SK-N-SH (cell line): ENCODE results near the gene SLC45A3. TPM values are rescaled to one million over a fixed set of nuclear protein-coding genes. Genes with fewer than 3 reads are reported as not detected.

ENCODE experiments used
- CTCF ChIA-PET: fragments of 300-600, 350-600 bp; formaldehyde crosslinking; extraction: SDS; loops from one replicate; lab custom pipeline; 2021; lab: Yijun Ruan, JAX
- POLR2A ChIA-PET: fragments of 350-600 bp; sonication (Branson Sonifier 250); formaldehyde crosslinking; extraction: SDS; loops from one replicate; lab custom pipeline; 2020; ENCODE audit warnings: antibody characterized with exemption, inconsistent platforms; lab: Yijun Ruan, JAX
- DNase-seq: peaks from one replicate; pipeline ENCODE4 v3.0.0; 2012
- H2AFZ ChIP-seq: fragments of 200-600 bp; sonication (generic); 2 replicates; pipeline ENCODE4 v1.8.1; 2016; ENCODE audit warnings: antibody characterized with exemption, mild to moderate bottlenecking, low read depth
- H3F3A ChIP-seq: fragments of 200-600 bp; sonication (generic); replicated peaks from 2 replicates; pipeline ENCODE3; 2016; ENCODE audit warnings: antibody characterized with exemption, mild to moderate bottlenecking; ENCODE audit not compliant: insufficient read depth
- H3K27ac ChIP-seq, 2 experiments: fragments of 200-500 bp in 1 of 2; fragments of 200-600 bp in 1 of 2; sonication (Bioruptor generic) in 1 of 2; sonication (generic), shearing (Covaris generic) in 1 of 2; 2 replicates each; pipeline versions ENCODE4 v1.5.1 to v1.6.1; 2014 to 2016; ENCODE audit warnings: low read depth in 2 of 2, inconsistent platforms in 1 of 2, low read length in 1 of 2, mild to moderate bottlenecking in 1 of 2, mixed read lengths in 1 of 2
- H3K27me3 ChIP-seq: fragments of 200-600 bp; sonication (generic), shearing (Covaris generic); 2 replicates; pipeline ENCODE4 v1.6.1; 2016; ENCODE audit warnings: mixed run types; ENCODE audit not compliant: insufficient read depth
- H3K36me3 ChIP-seq, 2 experiments: fragments of 200-500 bp in 1 of 2; fragments of 200-600 bp in 1 of 2; sonication (Bioruptor generic) in 1 of 2; sonication (generic) in 1 of 2; replicated peaks in 1 of 2; 2 replicates each; pipeline versions ENCODE3 to v1.5.1; 2014 to 2016; ENCODE audit warnings: low read length in 1 of 2, mild to moderate bottlenecking in 1 of 2; ENCODE audit not compliant: insufficient read depth in 2 of 2, control insufficient read depth in 1 of 2
- H3K4me1 ChIP-seq, 2 experiments: fragments of 200-500 bp in 1 of 2; fragments of 200-600 bp in 1 of 2; sonication (Bioruptor generic) in 1 of 2; sonication (generic), shearing (Covaris generic) in 1 of 2; 2 replicates each; pipeline versions ENCODE4 v1.5.1 to v1.6.1; 2014 to 2016; ENCODE audit warnings: low read depth in 1 of 2, low read length in 1 of 2, mixed run types in 1 of 2; ENCODE audit not compliant: insufficient read depth in 2 of 2, control insufficient read depth in 1 of 2
- H3K4me2 ChIP-seq: fragments of 200-600 bp; sonication (generic), shearing (Covaris generic); 2 replicates; pipeline ENCODE4 v1.6.1; 2017; ENCODE audit warnings: mixed run types
- H3K4me3 ChIP-seq, 2 experiments: fragments of 200-500 bp in 1 of 2; fragments of 200-600 bp in 1 of 2; sonication (Bioruptor generic) in 1 of 2; sonication (generic), shearing (Covaris generic) in 1 of 2; 2 replicates each; pipeline versions ENCODE4 v1.5.1 to v1.8.1; 2014 to 2016; ENCODE audit warnings: low read depth in 2 of 2, inconsistent platforms in 1 of 2, low read length in 1 of 2, mild to moderate bottlenecking in 1 of 2, mixed read lengths in 1 of 2, moderate library complexity in 1 of 2
- H3K79me2 ChIP-seq: fragments of 200-600 bp; sonication (generic); 2 replicates; pipeline ENCODE4 v1.8.1; 2017; ENCODE audit warnings: mild to moderate bottlenecking; ENCODE audit not compliant: insufficient read depth
- H3K9ac ChIP-seq: fragments of 200-600 bp; sonication (generic); 2 replicates; pipeline ENCODE4 v1.6.1; 2017; ENCODE audit warnings: mixed run types
- H3K9me2 ChIP-seq: fragments of 200-600 bp; sonication (generic); 2 replicates; pipeline ENCODE4 v1.6.1; 2017; ENCODE audit warnings: mixed run types
- H3K9me3 ChIP-seq: fragments of 200-600 bp; sonication (generic); 2 replicates; pipeline ENCODE4 v1.6.1; 2017; ENCODE audit warnings: mixed run types, mild to moderate bottlenecking, moderate library complexity
- H4K20me1 ChIP-seq: fragments of 200-600 bp; sonication (generic); 2 replicates; pipeline ENCODE4 v1.6.1; 2017; ENCODE audit warnings: mild to moderate bottlenecking, mixed run types; ENCODE audit not compliant: insufficient read depth
- CTCF ChIP-seq: fragments of 200-600 bp; sonication (generic); IDR thresholded peaks from 2 replicates; pipeline ENCODE4 v1.6.1; 2017; ENCODE audit warnings: antibody characterized with exemption, mild to moderate bottlenecking, moderate library complexity
- FOXM1 ChIP-seq: IDR thresholded peaks from 2 replicates; pipeline ENCODE4 v1.4.0; 2012; ENCODE audit warnings: low read depth, mild to moderate bottlenecking
- GABPA ChIP-seq: IDR thresholded peaks from 2 replicates; pipeline ENCODE4 v1.4.0; 2012; ENCODE audit warnings: low read depth, mild to moderate bottlenecking
- JUND ChIP-seq: IDR thresholded peaks from 2 replicates; pipeline ENCODE4 v1.4.0; 2012
- MAX ChIP-seq: IDR thresholded peaks from 2 replicates; pipeline ENCODE4 v1.4.0; 2012; ENCODE audit warnings: low read depth
- MXI1 ChIP-seq: IDR thresholded peaks from 2 replicates; pipeline ENCODE4 v1.6.1; 2012; ENCODE audit warnings: mild to moderate bottlenecking, low read depth, low read length, improper control_type of control experiment
- PBX3 ChIP-seq: IDR thresholded peaks from 2 replicates; pipeline ENCODE4; 2012
- POLR2AphosphoS5 ChIP-seq: IDR thresholded peaks from 2 replicates; pipeline ENCODE4 v1.6.1; 2012; ENCODE audit warnings: low read depth, low read length
- REST ChIP-seq: IDR thresholded peaks from 2 replicates; pipeline ENCODE4 v1.6.1; 2012; ENCODE audit warnings: mild to moderate bottlenecking, low read depth, low read length, moderate library complexity
- RFX5 ChIP-seq: IDR thresholded peaks from 2 replicates; pipeline ENCODE4 v1.6.1; 2012; ENCODE audit warnings: mild to moderate bottlenecking, improper control_type of control experiment, low read length
- SIN3A ChIP-seq: IDR thresholded peaks from 2 replicates; pipeline ENCODE4 v1.6.1; 2012; ENCODE audit warnings: low read depth, mild to moderate bottlenecking, low read length, moderate library complexity, borderline replicate concordance
- YY1 ChIP-seq: IDR thresholded peaks from 2 replicates; pipeline ENCODE4 v1.4.0; 2012; ENCODE audit warnings: low read depth, mild to moderate bottlenecking
- ZBTB33 ChIP-seq: IDR thresholded peaks from 2 replicates; pipeline ENCODE4 v1.4.0; 2012; ENCODE audit warnings: low read depth, borderline replicate concordance
- WGBS: methylation state at CpG from one replicate; pipeline ENCODE4 v1.1.6; 2017; ENCODE audit warnings: low lambda C conversion rate; 5-methylcytosine and 5-hydroxymethylcytosine counted together
- polyA plus RNA-seq, 3 experiments: library from polyadenylated mRNA; depleted of rRNA; stranded (reverse); fragments of >200 nt; gene quantifications; 2 replicates each; pipeline ENCODE4 v1.2.3, GENCODE V29; 2012

SLC45A3 gene
- polyA plus RNA-seq, 1 of the 3 experiments (the other 2 are of a cell fraction): 4.6 TPM

GRCh38 chr1:205631768-205632668 lies 48.3 kb downstream of the SLC45A3 start, which contains the start of gene ELK4 (continued):
- TF ChIP-seq CTCF: peak; percentile 73
- no peak for TF ChIP-seq JUND
- peak; percentile 32 for TF ChIP-seq PBX3
- peak; percentile 92 for TF ChIP-seq POLR2AphosphoS5
- TF ChIP-seq REST: no peak
- peak; percentile 79 for TF ChIP-seq MAX
- no peak for TF ChIP-seq FOXM1

- peak; percentile 38; the same call in 1 of the 2 replicates for TF ChIP-seq ZBTB33
- peak; percentile 67; the same call in 1 of the 2 replicates for TF ChIP-seq MXI1
- no peak; the same call in 1 of the 2 replicates for TF ChIP-seq YY1
- TF ChIP-seq RFX5: no peak
- peak; percentile 80; the same call in 1 of the 2 replicates for TF ChIP-seq POLR2AphosphoS5
- 0 out of 2 replicates have a peak, but pooled peaks have one; percentile 26 for TF ChIP-seq GABPA
- TF ChIP-seq MAX: peak; percentile 63
- 0 out of 2 replicates have a peak, but pooled peaks have one; percentile 42 for TF ChIP-seq SIN3A
- Histone ChIP-seq H4K20me1 (no peaks in the 10 kb centered on the region), H3K36me3 (peaks cover 5 to 7% of the 10 kb centered on the region in 2 experiments), H3K27me3 (no peaks in the 10 kb centered on the region), H3K9me3 (no peaks in the 10 kb centered on the region), H2AFZ (0 out of 2 replicates have a peak overlapping the region, but pooled peaks have one; percentile 52), H3F3A (peaks cover 13% of the 10 kb centered on the region), H3K27ac (peak overlapping the region; percentile 95), H3K79me2 (peaks cover 50% of the 10 kb centered on the region), H3K4me3 (peak overlapping the region; percentile 77 to 83), H3K9ac (peak overlapping the region; percentile 85), H3K9me2 (no peaks in the 10 kb centered on the region), H3K4me1 (peaks cover 0 to 9% of the 10 kb centered on the region in 2 experiments; a peak in 2 of 4 replicates), H3K4me2 (peak overlapping the region; percentile 87)
- peak; percentile 96 for DNase-seq
- under 1% methylated on average over 18 of the region's 81 CpGs for WGBS
- ChIA-PET CTCF (interaction anchor here (0.6 to 7.5 kb wide), 21 partner anchors 8 to 346 kb away, joined by 3 to 94 read pairs (median 7); partner anchors contain the start of genes NUCKS1 and SLC45A3), POLR2A (interaction anchor here (0.6 to 2.3 kb wide), 6 partner anchors 13 to 346 kb away, joined by 3 to 12 read pairs (median 4); no protein-coding TSS in a partner anchor)
Measured at GRCh38 chr1:205631010-205631767, 49.1 kb downstream of the SLC45A3 start.
